ENCODE measurements around the gene MYBPH. TPM values are rescaled to one million over a fixed set of nuclear protein-coding genes. Genes with fewer than 3 reads are reported as not detected.

Gene MYBPH
- total and polyA plus RNA-seq, 2 experiments from 2014 or later = not detected

- TF ChIP-seq ZNF462 (CRISPR knock-in tag; IDR thresholded peaks at IDR 0.05) (no peak), EZH2 (IDR thresholded peaks at IDR 0.05; ENCODE audit: low read depth, unreplicated experiment) (no peak), POLR2AphosphoS5 (IDR thresholded peaks at IDR 0.05; ENCODE audit: low read depth) (no peak), ETS1 (IDR thresholded peaks at IDR 0.05) (no peak)
- TF ChIP-seq, protein P1, sequence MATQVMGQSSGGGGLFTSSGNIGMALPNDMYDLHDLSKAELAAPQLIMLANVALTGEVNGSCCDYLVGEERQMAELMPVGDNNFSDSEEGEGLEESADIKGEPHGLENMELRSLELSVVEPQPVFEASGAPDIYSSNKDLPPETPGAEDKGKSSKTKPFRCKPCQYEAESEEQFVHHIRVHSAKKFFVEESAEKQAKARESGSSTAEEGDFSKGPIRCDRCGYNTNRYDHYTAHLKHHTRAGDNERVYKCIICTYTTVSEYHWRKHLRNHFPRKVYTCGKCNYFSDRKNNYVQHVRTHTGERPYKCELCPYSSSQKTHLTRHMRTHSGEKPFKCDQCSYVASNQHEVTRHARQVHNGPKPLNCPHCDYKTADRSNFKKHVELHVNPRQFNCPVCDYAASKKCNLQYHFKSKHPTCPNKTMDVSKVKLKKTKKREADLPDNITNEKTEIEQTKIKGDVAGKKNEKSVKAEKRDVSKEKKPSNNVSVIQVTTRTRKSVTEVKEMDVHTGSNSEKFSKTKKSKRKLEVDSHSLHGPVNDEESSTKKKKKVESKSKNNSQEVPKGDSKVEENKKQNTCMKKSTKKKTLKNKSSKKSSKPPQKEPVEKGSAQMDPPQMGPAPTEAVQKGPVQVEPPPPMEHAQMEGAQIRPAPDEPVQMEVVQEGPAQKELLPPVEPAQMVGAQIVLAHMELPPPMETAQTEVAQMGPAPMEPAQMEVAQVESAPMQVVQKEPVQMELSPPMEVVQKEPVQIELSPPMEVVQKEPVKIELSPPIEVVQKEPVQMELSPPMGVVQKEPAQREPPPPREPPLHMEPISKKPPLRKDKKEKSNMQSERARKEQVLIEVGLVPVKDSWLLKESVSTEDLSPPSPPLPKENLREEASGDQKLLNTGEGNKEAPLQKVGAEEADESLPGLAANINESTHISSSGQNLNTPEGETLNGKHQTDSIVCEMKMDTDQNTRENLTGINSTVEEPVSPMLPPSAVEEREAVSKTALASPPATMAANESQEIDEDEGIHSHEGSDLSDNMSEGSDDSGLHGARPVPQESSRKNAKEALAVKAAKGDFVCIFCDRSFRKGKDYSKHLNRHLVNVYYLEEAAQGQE (IDR thresholded peaks at IDR 0.05; ENCODE audit: unreplicated experiment) = no peak
These were observed 46.7 kb downstream of the MYBPH start (continued) for GRCh38 chr1:203128716-203129500.
